GM12878 (cell line): Measurements from ENCODE around the gene TBCK. TPM values are rescaled to one million over a fixed set of nuclear protein-coding genes. Genes with fewer than 3 reads are reported as not detected.
A peak's percentile ranks its signal among the peaks of the same experiment; 100 is the strongest.

ENCODE experiments used
- ATAC-seq: fragments of 200-7000 bp; cut with Tn5 transposase; 3 replicates; pipeline ENCODE4 v1.9.1; 2020; ENCODE audit warnings: mild to moderate bottlenecking, moderate library complexity
- BruUV-seq: library from RNA; stranded (reverse); fragments of 400-500 nt; replicated peaks from 2 replicates; lab custom pipeline; 2021; lab: Mats Ljungman, UMichigan
- CTCF ChIA-PET: fragments of 300-600 bp; sonication (Branson Sonifier 250); formaldehyde crosslinking; extraction: SDS; loops from one replicate; lab custom pipeline; 2021; ENCODE audit warnings: inconsistent platforms; lab: Yijun Ruan, JAX
- POLR2A ChIA-PET: fragments of 350-600 bp; formaldehyde crosslinking; extraction: SDS; loops from one replicate; lab custom pipeline; 2021; ENCODE audit warnings: inconsistent platforms; lab: Charles Lee
- RAD21 ChIA-PET: fragments of 300-600 bp; sonication (Branson Sonifier 250); formaldehyde crosslinking; loops from one replicate; lab custom pipeline; 2023; ENCODE audit warnings: antibody characterized with exemption; ENCODE audit not compliant: unreplicated experiment; lab: Charles Lee
- SMC1A ChIA-PET: fragments of 300-600 bp; sonication (Branson Sonifier 250); formaldehyde crosslinking; loops from one replicate; lab custom pipeline; 2023; ENCODE audit not compliant: unreplicated experiment, uncharacterized antibody; lab: Charles Lee
- DNase-seq: peaks from one replicate; pipeline ENCODE4 v3.0.0-alpha.2; 2011; ENCODE audit warnings: low read depth, low spot score
- FAIRE-seq: peaks from 3 replicates; lab custom pipeline; 2011; peaks lifted over from hg19 to GRCh38; lab: Jason Lieb, UNC
- H2AFZ ChIP-seq: 2 replicates; pipeline ENCODE4 v1.6.0; 2011; ENCODE audit warnings: low read depth, low read length, control low read depth; ENCODE audit not compliant: control insufficient read depth
- H3K27ac ChIP-seq: 2 replicates; pipeline ENCODE4 v1.5.1; 2011; ENCODE audit warnings: control low read depth; ENCODE audit not compliant: control insufficient read depth, insufficient read depth
- H3K27me3 ChIP-seq, 2 experiments: replicated peaks in 1 of 2; 2 replicates each; pipeline versions ENCODE4 v1.6.0 to v1.6.1; 2011; ENCODE audit warnings: low read length in 1 of 2; ENCODE audit not compliant: control insufficient read depth in 2 of 2, insufficient read depth in 2 of 2
- H3K36me3 ChIP-seq, 2 experiments: 2 replicates each; pipeline ENCODE4 v1.5.1; 2011; ENCODE audit warnings: low read length in 1 of 2; ENCODE audit not compliant: control insufficient read depth in 2 of 2, insufficient read depth in 2 of 2
- H3K4me1 ChIP-seq: 2 replicates; pipeline ENCODE4 v1.6.1; 2011; ENCODE audit warnings: mild to moderate bottlenecking, low read length, moderate library complexity, mixed read lengths; ENCODE audit not compliant: control insufficient read depth, insufficient read depth
- H3K4me2 ChIP-seq: 2 replicates; pipeline ENCODE4 v1.6.0; 2011; ENCODE audit warnings: control low read depth; ENCODE audit not compliant: control insufficient read depth, insufficient read depth
- H3K4me3 ChIP-seq: fragments of 200-600 bp; sonication (generic); 2 replicates; pipeline ENCODE4 v1.5.1; 2016
- H3K79me2 ChIP-seq: 2 replicates; pipeline ENCODE4 v1.6.0; 2011; ENCODE audit warnings: low read length; ENCODE audit not compliant: control insufficient read depth, insufficient read depth
- H3K9ac ChIP-seq: 2 replicates; pipeline ENCODE4 v1.8.0; 2011; ENCODE audit warnings: low read length, control low read depth, mixed read lengths; ENCODE audit not compliant: control insufficient read depth, insufficient read depth
- H3K9me3 ChIP-seq: replicated peaks from 3 replicates; pipeline ENCODE4 v1.5.1; 2011; ENCODE audit warnings: mild to moderate bottlenecking, low read length; ENCODE audit not compliant: control insufficient read depth, insufficient read depth
- H4K20me1 ChIP-seq: 2 replicates; pipeline ENCODE4 v1.6.0; 2011; ENCODE audit not compliant: control insufficient read depth, insufficient read depth
- EED ChIP-seq: sonication (generic); IDR thresholded peaks from 2 replicates; pipeline ENCODE4 v1.6.1; 2016; ENCODE audit warnings: antibody characterized with exemption, low read depth
- ETV6 ChIP-seq, 2 experiments: fragments of 450-650 bp in 1 of 2; IDR thresholded peaks in 1 of 2; conservative IDR thresholded peaks in 1 of 2; 2 replicates each; pipeline ENCODE4 v1.6.1; 2014; ENCODE audit warnings: antibody characterized with exemption in 1 of 2, borderline replicate concordance in 1 of 2, low read depth in 1 of 2, mild to moderate bottlenecking in 1 of 2, moderate library complexity in 1 of 2
- FOS ChIP-seq: IDR thresholded peaks from 3 replicates; pipeline ENCODE4 v1.6.1; 2011; ENCODE audit warnings: borderline replicate concordance; ENCODE audit not compliant: insufficient read length; ENCODE audit errors: extremely low read depth
- JUNB ChIP-seq: IDR thresholded peaks from 2 replicates; pipeline ENCODE4 v1.6.1; 2016; ENCODE audit warnings: antibody characterized with exemption, mild to moderate bottlenecking
- MTA3 ChIP-seq: IDR thresholded peaks from 2 replicates; pipeline ENCODE4 v1.6.1; 2012; ENCODE audit warnings: low read length, inconsistent platforms, borderline replicate concordance
- NRF1 ChIP-seq: conservative IDR thresholded peaks from 2 replicates; pipeline ENCODE4 v1.6.1; 2011; ENCODE audit warnings: mild to moderate bottlenecking, low read depth, low read length, improper control_type of control experiment
- PML ChIP-seq: IDR thresholded peaks from 2 replicates; pipeline ENCODE4 v1.6.1; 2012; ENCODE audit warnings: low read length, inconsistent platforms
- POLR2A ChIP-seq: IDR thresholded peaks from 2 replicates; pipeline ENCODE4 v1.6.1; 2011; ENCODE audit warnings: low read depth, mild to moderate bottlenecking, low read length
- POLR2AphosphoS5 ChIP-seq: IDR thresholded peaks from 2 replicates; pipeline ENCODE4 v1.6.1; 2011; ENCODE audit warnings: mild to moderate bottlenecking, low read length, inconsistent platforms
- RAD51 ChIP-seq: fragments of 450-650 bp; IDR thresholded peaks from 2 replicates; pipeline ENCODE4 v1.6.1; 2016; ENCODE audit warnings: moderate library complexity, mild to moderate bottlenecking, inconsistent platforms
- ZNF592 ChIP-seq: fragments of 450-650 bp; IDR thresholded peaks from 2 replicates; pipeline ENCODE4 v1.6.1; 2017; ENCODE audit warnings: mild to moderate bottlenecking, moderate library complexity
- WGBS: methylation state at CpG from one replicate; pipeline ENCODE4 v1.1.6; 2016; ENCODE audit warnings: low lambda C conversion rate; ENCODE audit not compliant: insufficient replicate concordance, insufficient coverage; ENCODE audit errors: missing lambda C conversion rate; 5-methylcytosine and 5-hydroxymethylcytosine counted together
- in situ Hi-C: fragments of 300-500 bp; cut with MboI; formaldehyde crosslinking; loops from 9 replicates; pipeline ENCODE4 v1.14.3; 2018; ENCODE audit warnings: mixed read lengths
- intact Hi-C: fragments of 100-400 bp; cut with micrococcal nuclease; formaldehyde crosslinking; loops from one replicate; pipeline ENCODE4 v1.14.2; 2022; ENCODE audit not compliant: unreplicated experiment
- polyA plus RNA-seq, 11 experiments: library from polyadenylated mRNA; depleted of rRNA in 4 of 11; unstranded in 6 of 11; stranded (reverse) in 5 of 11; fragments of >200 nt; fragmentation: Nextera tagmentation in 4 of 11; fragmentation: Illumina TruSeq in 1 of 11; extraction: Ambion mirVana in 4 of 11; extraction: Trizol in 1 of 11; gene quantifications; 1 replicate in 1 of 11; 2 replicates in 10 of 11; pipeline versions ENCODE4 v1.2.1 to v1.2.3, GENCODE V29; 2011 to 2016; ENCODE audit warnings: inconsistent platforms in 2 of 11, missing spikeins in 2 of 11, low read depth in 1 of 11
- total RNA-seq, 4 experiments: library from RNA; depleted of rRNA in 3 of 4; stranded (reverse); fragments of >200 nt in 3 of 4; fragmentation: Illumina TruSeq in 1 of 4; extraction: Trizol in 1 of 4; gene quantifications; 2 replicates each; pipeline versions ENCODE4 v1.2.1 to v1.2.3, GENCODE V29; 2013 to 2021

TBCK gene
- total and polyA plus RNA-seq, 10 of the 15 experiments (the other 5 are each of a cell fraction or from before 2014, with no cell fraction given) = 4.1 to 30.3 (median 20.2) TPM

DNA sequence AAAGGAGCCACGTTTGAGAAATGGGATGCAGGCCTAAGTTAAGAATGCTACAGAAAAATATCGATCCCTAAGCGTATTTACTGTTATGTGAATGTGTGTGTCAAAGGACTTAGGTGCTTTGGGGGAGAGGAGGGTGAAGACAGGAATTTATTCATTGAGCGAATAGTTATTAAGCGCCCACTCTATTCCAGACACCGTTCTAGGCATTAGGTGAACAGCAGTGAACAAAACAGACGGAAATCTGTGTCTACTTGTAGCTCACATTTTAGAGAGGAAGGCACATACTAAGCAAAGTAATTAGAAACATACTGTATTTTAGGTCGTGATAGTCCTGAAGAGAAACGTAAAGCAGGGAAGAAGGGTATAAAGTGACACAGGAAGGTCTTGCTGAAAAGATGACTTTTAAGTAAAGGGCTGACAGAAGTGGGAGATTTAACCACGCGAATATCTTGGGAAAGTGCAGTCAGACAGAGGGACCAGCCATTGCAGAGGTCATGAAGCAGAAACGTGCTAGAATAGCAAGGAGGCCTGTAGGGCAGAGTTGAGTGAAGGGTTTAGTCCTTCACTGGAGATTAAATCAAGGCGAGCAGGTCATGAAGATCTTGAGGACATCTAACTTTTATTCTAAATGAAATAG lies 882 bp upstream of the TBCK start (continued):
- no peak for TF ChIP-seq ZNF592
- no peak for TF ChIP-seq RAD51
- 0 out of 2 replicates have a peak, but pooled peaks have one; percentile 5 for TF ChIP-seq PML
- no peak for TF ChIP-seq POLR2A

GRCh38 chr4:106315476-106315967 lies 487 bp downstream of the TBCK start:
- Histone ChIP-seq H2AFZ (peak overlapping the region; percentile 100), H3K9ac (peak overlapping the region; percentile 99), H3K27ac (peak overlapping the region; percentile 100)
- ChIA-PET CTCF (interaction anchor here (0.8 to 2.1 kb wide), 5 partner anchors 12 to 77 kb away, joined by 3 to 6 read pairs (median 4); no protein-coding TSS in a partner anchor), SMC1A (interaction anchor here (0.8 to 1.4 kb wide), 4 partner anchors 13 to 146 kb away, joined by 3 read pairs; no protein-coding TSS in a partner anchor)
- TSS peak; percentile 94 for BruUV-seq
- TF ChIP-seq FOS (no peak), NRF1 (no peak), JUNB (no peak), EED (no peak), ETV6 (conservative IDR thresholded peaks at IDR 0.05 in 1 of 2, IDR thresholded peaks at IDR 0.05 in 1 of 2; ENCODE audit: borderline replicate concordance in 1 of 2, low read depth in 1 of 2) (no peak), MTA3 (0 out of 2 replicates have a peak, but pooled peaks have one; percentile 6), POLR2AphosphoS5 (peak; percentile 1; the same call in 1 of the 2 replicates)
- TF ChIP-seq, all 136 proteins: peak for 2
- Histone ChIP-seq H3K4me2 (peak overlapping the region; percentile 44), H3K4me1 (no peaks in the 10 kb centered on the region), H3K9me3 (no peaks in the 10 kb centered on the region; the same call in 1 of the 3 replicates), H3K79me2 (peaks cover 87% of the 10 kb centered on the region), H3K27me3 (no peaks in the 10 kb centered on the region), H4K20me1 (no peaks in the 10 kb centered on the region), H3K36me3 (no peaks in the 10 kb centered on the region; a peak in 1 of 4 replicates), H3K4me3 (peak overlapping the region; percentile 83)
- ATAC-seq (peak; percentile 47), DNase-seq (no peak), FAIRE-seq (no peak)
- intact Hi-C loops = no loop called here
- under 1% methylated on average over 13 of the region's 13 CpGs for WGBS
- in situ Hi-C loops = no loop called here
- RAD21 ChIA-PET = interaction anchor here (0.8 kb wide), 1 partner anchor 12 kb away, joined by 4 read pairs; no protein-coding TSS in a partner anchor
- POLR2A ChIA-PET = interaction anchor here (0.9 to 1.7 kb wide), 5 partner anchors 10 to 1405 kb away, joined by 3 to 6 read pairs (median 3); no protein-coding TSS in a partner anchor
